GM12864 (cell line): ENCODE data around the gene CIB1.
"Not testable (repeated sequence)": the region's sequence is repeated elsewhere in the genome, so short reads cannot be mapped to it uniquely, and the experiment has no call there.

ENCODE experiments used
- DNase-seq: peaks from one replicate; pipeline ENCODE4 v3.0.0-alpha.2; 2011; ENCODE audit warnings: low read depth
- H3K4me3 ChIP-seq: 2 replicates; pipeline ENCODE4 v1.5.1; 2011; ENCODE audit warnings: mild to moderate bottlenecking, low read depth, low read length, control low read depth
- CTCF ChIP-seq: IDR thresholded peaks from 2 replicates; pipeline ENCODE4 v1.5.1; 2011; ENCODE audit warnings: low read depth, mild to moderate bottlenecking, moderate library complexity, low read length, control low read depth, inconsistent platforms; ENCODE audit errors: missing control alignments

Gene CIB1

GRCh38 chr15:90266061-90266431, 32.3 kb upstream of the CIB1 start:
- DNase-seq = no peak

GRCh38 chr15:90265271-90266060, 31.7 kb upstream of the CIB1 start, which contains the start of gene NGRN:
NGRN (plus strand) TSS chr15:90265672; CDS start chr15:90265713, 41 bp downstream.
- DNase-seq = peak; percentile 83
- peak within 1 kb of the TSS; percentile 95 for H3K4me3 ChIP-seq
- no peak for TF ChIP-seq CTCF

More at GRCh38 chr15:90266061-90266431, 32.3 kb upstream of the CIB1 start:
- no peak for TF ChIP-seq CTCF
- peak overlapping the region; percentile 95 for H3K4me3 ChIP-seq

GRCh38 chr15:90264671-90265070, 30.9 kb upstream of the CIB1 start:
- no peak for TF ChIP-seq CTCF
- peak overlapping the region; percentile 95 for H3K4me3 ChIP-seq
- DNase-seq = no peak

GRCh38 chr15:90262426-90262825, 28.7 kb upstream of the CIB1 start:
- no peak for DNase-seq
- no peak for TF ChIP-seq CTCF
- no peak overlapping the region for H3K4me3 ChIP-seq

GRCh38 chr15:90261811-90262210, 28.1 kb upstream of the CIB1 start:
- no peak for DNase-seq
- TF ChIP-seq CTCF = no peak
- H3K4me3 ChIP-seq = no peak overlapping the region

- DNase-seq, H3K4me3 ChIP-seq: not testable (repeated sequence)
Measured at GRCh38 chr15:90260731-90261130, 27.0 kb upstream of the CIB1 start.

- no peak overlapping the region for H3K4me3 ChIP-seq
- peak; percentile 39 for DNase-seq
- no peak for TF ChIP-seq CTCF
Measured at GRCh38 chr15:90259524-90259923, 25.8 kb upstream of the CIB1 start.
